ENCODE results near the gene PLA2G4A. TPM values are rescaled to one million over a fixed set of nuclear protein-coding genes. Genes with fewer than 3 reads are reported as not detected.

PLA2G4A gene
- total and polyA plus RNA-seq, 2 donors (not counting 1 experiment from before 2014, with no cell fraction given): 2.8 to 5.8 TPM

GRCh38 chr1:186804679-186805078, 24.1 kb upstream of the PLA2G4A start:
- H2AFZ ChIP-seq (ENCODE audit: low read length): no peak overlapping the region
- no peak for TF ChIP-seq EZH2 (IDR thresholded peaks at IDR 0.05; ENCODE audit: low read length, missing control alignments)
- TF ChIP-seq, protein P1, sequence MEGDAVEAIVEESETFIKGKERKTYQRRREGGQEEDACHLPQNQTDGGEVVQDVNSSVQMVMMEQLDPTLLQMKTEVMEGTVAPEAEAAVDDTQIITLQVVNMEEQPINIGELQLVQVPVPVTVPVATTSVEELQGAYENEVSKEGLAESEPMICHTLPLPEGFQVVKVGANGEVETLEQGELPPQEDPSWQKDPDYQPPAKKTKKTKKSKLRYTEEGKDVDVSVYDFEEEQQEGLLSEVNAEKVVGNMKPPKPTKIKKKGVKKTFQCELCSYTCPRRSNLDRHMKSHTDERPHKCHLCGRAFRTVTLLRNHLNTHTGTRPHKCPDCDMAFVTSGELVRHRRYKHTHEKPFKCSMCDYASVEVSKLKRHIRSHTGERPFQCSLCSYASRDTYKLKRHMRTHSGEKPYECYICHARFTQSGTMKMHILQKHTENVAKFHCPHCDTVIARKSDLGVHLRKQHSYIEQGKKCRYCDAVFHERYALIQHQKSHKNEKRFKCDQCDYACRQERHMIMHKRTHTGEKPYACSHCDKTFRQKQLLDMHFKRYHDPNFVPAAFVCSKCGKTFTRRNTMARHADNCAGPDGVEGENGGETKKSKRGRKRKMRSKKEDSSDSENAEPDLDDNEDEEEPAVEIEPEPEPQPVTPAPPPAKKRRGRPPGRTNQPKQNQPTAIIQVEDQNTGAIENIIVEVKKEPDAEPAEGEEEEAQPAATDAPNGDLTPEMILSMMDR (conservative IDR thresholded peaks at IDR 0.05 in 1 of 2, IDR thresholded peaks at IDR 0.05 in 1 of 2; ENCODE audit: low read depth in 1 of 2, low read length in 2 of 2): no peak

GRCh38 chr1:186806477-186806876, 22.3 kb upstream of the PLA2G4A start:
- Histone ChIP-seq H2AFZ (ENCODE audit: low read length) (no peak overlapping the region), H3K27me3 (ENCODE audit: control insufficient read depth, insufficient read depth, low read length) (no peaks in the 10 kb centered on the region)
- peak; percentile 14 to 22 for DNase-seq (ENCODE audit: low read depth in 2 of 2)

More at GRCh38 chr1:186804679-186805078, 24.1 kb upstream of the PLA2G4A start:
- H3K9ac ChIP-seq (ENCODE audit: insufficient read depth, low read length): no peak overlapping the region
- no peak overlapping the region for H3K4me3 ChIP-seq (replicated peaks in 1 of 4; ENCODE audit: control extremely low read depth in 1 of 4, insufficient read depth in 1 of 4, low read depth in 3 of 4, low read length in 4 of 4)
- no peaks in the 10 kb centered on the region for H3K4me1 ChIP-seq (ENCODE audit: control insufficient read depth, extremely low read depth, insufficient read depth, low read length)
- H3K27me3 ChIP-seq (ENCODE audit: control insufficient read depth, insufficient read depth, low read length): no peaks in the 10 kb centered on the region
- H3K36me3 ChIP-seq (ENCODE audit: control insufficient read depth, insufficient read depth, low read length): no peaks in the 10 kb centered on the region
- no peaks in the 10 kb centered on the region for H3K79me2 ChIP-seq (ENCODE audit: control insufficient read depth, insufficient read depth, low read length)
- H3K9me3 ChIP-seq (ENCODE audit: control insufficient read depth, insufficient read depth, low read depth, low read length): no peaks in the 10 kb centered on the region
- no peak overlapping the region for H3K27ac ChIP-seq (ENCODE audit: insufficient read depth, low read length)
- H3K4me2 ChIP-seq (ENCODE audit: extremely low read depth, insufficient read depth, low read length): no peak overlapping the region
- no peaks in the 10 kb centered on the region for H4K20me1 ChIP-seq (ENCODE audit: control insufficient read depth, extremely low read depth, insufficient read depth, low read length)
- no peak for DNase-seq (ENCODE audit: low read depth in 2 of 2)

DNA sequence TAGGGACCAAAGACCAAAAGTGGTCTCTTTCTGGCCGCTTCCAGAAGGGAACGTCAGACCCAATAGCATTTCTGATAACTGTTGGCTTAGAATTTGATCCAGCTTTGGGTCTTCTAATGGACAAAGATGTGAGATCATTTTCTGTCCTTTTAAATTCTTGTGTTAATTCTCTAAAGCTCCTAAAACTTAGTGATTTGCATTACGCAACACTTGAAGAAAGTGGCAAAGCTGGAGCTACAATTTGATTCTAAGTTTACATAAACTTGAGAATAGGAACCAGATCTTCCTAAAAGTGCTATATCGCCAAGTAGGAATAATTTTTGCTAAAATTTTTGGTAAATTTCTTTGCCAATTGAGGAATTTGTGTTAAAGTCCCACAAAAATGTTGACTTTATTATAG, 21.6 kb upstream of the PLA2G4A start:
- Histone ChIP-seq H4K20me1 (ENCODE audit: control insufficient read depth, extremely low read depth, insufficient read depth, low read length) (no peaks in the 10 kb centered on the region), H3K79me2 (ENCODE audit: control insufficient read depth, insufficient read depth, low read length) (no peaks in the 10 kb centered on the region), H3K9ac (ENCODE audit: insufficient read depth, low read length) (no peak overlapping the region), H3K36me3 (ENCODE audit: control insufficient read depth, insufficient read depth, low read length) (no peaks in the 10 kb centered on the region), H2AFZ (ENCODE audit: low read length) (no peak overlapping the region), H3K4me1 (ENCODE audit: control insufficient read depth, extremely low read depth, insufficient read depth, low read length) (no peaks in the 10 kb centered on the region), H3K4me2 (ENCODE audit: extremely low read depth, insufficient read depth, low read length) (no peak overlapping the region), H3K4me3 (replicated peaks in 1 of 4; ENCODE audit: control extremely low read depth in 1 of 4, insufficient read depth in 1 of 4, low read depth in 3 of 4, low read length in 4 of 4) (no peak overlapping the region), H3K27me3 (ENCODE audit: control insufficient read depth, insufficient read depth, low read length) (no peaks in the 10 kb centered on the region), H3K27ac (ENCODE audit: insufficient read depth, low read length) (no peak overlapping the region), H3K9me3 (ENCODE audit: control insufficient read depth, insufficient read depth, low read depth, low read length) (no peaks in the 10 kb centered on the region)
- no peak for TF ChIP-seq EZH2 (IDR thresholded peaks at IDR 0.05; ENCODE audit: low read length, missing control alignments)
- TF ChIP-seq, protein P1 (conservative IDR thresholded peaks at IDR 0.05 in 1 of 2, IDR thresholded peaks at IDR 0.05 in 1 of 2; ENCODE audit: low read depth in 1 of 2, low read length in 2 of 2): no peak
- DNase-seq (ENCODE audit: low read depth in 2 of 2): no peak

More at GRCh38 chr1:186806477-186806876, 22.3 kb upstream of the PLA2G4A start:
- Histone ChIP-seq H3K4me3 (replicated peaks in 1 of 4; ENCODE audit: control extremely low read depth in 1 of 4, insufficient read depth in 1 of 4, low read depth in 3 of 4, low read length in 4 of 4) (no peak overlapping the region), H3K36me3 (ENCODE audit: control insufficient read depth, insufficient read depth, low read length) (no peaks in the 10 kb centered on the region), H3K27ac (ENCODE audit: insufficient read depth, low read length) (no peak overlapping the region), H3K79me2 (ENCODE audit: control insufficient read depth, insufficient read depth, low read length) (no peaks in the 10 kb centered on the region), H3K4me1 (ENCODE audit: control insufficient read depth, extremely low read depth, insufficient read depth, low read length) (no peaks in the 10 kb centered on the region), H3K9me3 (ENCODE audit: control insufficient read depth, insufficient read depth, low read depth, low read length) (no peaks in the 10 kb centered on the region), H3K9ac (ENCODE audit: insufficient read depth, low read length) (no peak overlapping the region), H4K20me1 (ENCODE audit: control insufficient read depth, extremely low read depth, insufficient read depth, low read length) (no peaks in the 10 kb centered on the region), H3K4me2 (ENCODE audit: extremely low read depth, insufficient read depth, low read length) (no peak overlapping the region)
- no peak for TF ChIP-seq EZH2 (IDR thresholded peaks at IDR 0.05; ENCODE audit: low read length, missing control alignments)
- TF ChIP-seq, protein P1 (conservative IDR thresholded peaks at IDR 0.05 in 1 of 2, IDR thresholded peaks at IDR 0.05 in 1 of 2; ENCODE audit: low read depth in 1 of 2, low read length in 2 of 2): peak in 1 of 2 donors; percentile 13

Data from fibroblast of lung (primary cell).